Measurements from ENCODE around the gene SMO. TPM values are rescaled to one million over a fixed set of nuclear protein-coding genes. Genes with fewer than 3 reads are reported as not detected.
"Not testable (repeated sequence)": the region's sequence is repeated elsewhere in the genome, so short reads cannot be mapped to it uniquely, and the experiment has no call there.

The SMO gene
- total RNA-seq, 4 donors from 2014 or later: 3.1 to 7.7 (median 4.9) TPM

- ATAC-seq (ENCODE audit: low FRiP score): no peak
- TF ChIP-seq CTCF (IDR thresholded peaks at IDR 0.05): no peak
Observed at GRCh38 chr7:129245533-129245932, 57.1 kb downstream of the SMO start.

GRCh38 chr7:129247087-129247486, 58.7 kb downstream of the SMO start:
- ATAC-seq (ENCODE audit: low FRiP score): no peak
- TF ChIP-seq CTCF (IDR thresholded peaks at IDR 0.05): no peak
- DNase-seq (ENCODE audit: low spot score): no peak

More at GRCh38 chr7:129245533-129245932, 57.1 kb downstream of the SMO start:
- no peak for DNase-seq (ENCODE audit: low spot score)

GRCh38 chr7:129252128-129252527, 63.7 kb downstream of the SMO start:
- TF ChIP-seq CTCF (IDR thresholded peaks at IDR 0.05): no peak
- no peak for ATAC-seq (ENCODE audit: low FRiP score)
- no peak for DNase-seq (ENCODE audit: low spot score)

GRCh38 chr7:129252603-129253002, 64.2 kb downstream of the SMO start:
- not testable (repeated sequence) for DNase-seq (ENCODE audit: low spot score); ATAC-seq (ENCODE audit: low FRiP score)

- no peak for TF ChIP-seq CTCF (IDR thresholded peaks at IDR 0.05)
- no peak for ATAC-seq (ENCODE audit: low FRiP score)
- no peak for DNase-seq (ENCODE audit: low spot score)
Observed at GRCh38 chr7:129255800-129256199, 67.4 kb downstream of the SMO start.

GRCh38 chr7:129256221-129256620, 67.8 kb downstream of the SMO start:
- DNase-seq (ENCODE audit: low spot score): no peak
- no peak for TF ChIP-seq CTCF (IDR thresholded peaks at IDR 0.05)
- ATAC-seq (ENCODE audit: low FRiP score): no peak

- no peak for TF ChIP-seq CTCF (IDR thresholded peaks at IDR 0.05)
- DNase-seq (ENCODE audit: low spot score): no peak
- no peak for ATAC-seq (ENCODE audit: low FRiP score)
Observed at GRCh38 chr7:129257168-129257567, 68.7 kb downstream of the SMO start.
